ENCODE data around the gene AMOT.

Gene AMOT

DNA sequence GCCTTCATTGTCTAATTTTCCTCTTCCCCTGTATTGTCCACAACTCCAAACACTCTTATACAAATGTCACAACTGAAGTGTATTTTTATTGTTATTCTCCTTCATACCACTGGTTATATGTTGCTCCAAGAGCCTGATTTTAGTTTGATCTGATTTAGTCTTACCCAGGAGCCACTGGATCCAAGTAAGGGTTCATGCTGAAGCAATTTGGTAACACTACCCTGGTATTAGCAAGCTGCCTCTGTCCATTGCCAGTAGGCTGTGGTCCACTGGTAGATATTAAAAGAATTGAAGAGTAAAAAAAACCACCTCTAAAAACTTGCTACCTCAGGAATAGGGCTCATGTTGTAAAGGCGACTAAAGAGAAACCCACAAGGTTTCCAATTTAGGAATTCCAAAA lies 41.2 kb downstream of the AMOT start:
- no peak for DNase-seq (ENCODE audit: low read depth)

DNA sequence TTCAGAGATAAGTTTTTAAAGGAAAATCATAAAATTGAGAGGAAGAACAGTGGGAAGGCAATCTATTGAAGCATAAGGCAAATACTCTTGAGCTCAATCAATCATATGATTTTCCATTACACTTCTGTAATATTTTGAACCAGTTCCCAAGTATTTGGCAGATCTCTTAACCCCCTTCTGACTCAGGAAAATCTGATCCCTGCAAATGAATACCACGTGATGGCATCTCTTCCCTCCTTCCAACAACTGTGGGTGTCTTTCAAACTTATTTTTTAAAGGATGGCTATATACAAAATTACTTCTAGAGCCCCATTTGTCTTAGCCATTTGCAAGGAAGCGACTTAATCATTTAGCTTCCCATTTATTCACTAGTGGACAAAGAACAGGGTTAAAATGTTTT lies 41.9 kb downstream of the AMOT start:
- DNase-seq (ENCODE audit: low read depth): no peak

DNA sequence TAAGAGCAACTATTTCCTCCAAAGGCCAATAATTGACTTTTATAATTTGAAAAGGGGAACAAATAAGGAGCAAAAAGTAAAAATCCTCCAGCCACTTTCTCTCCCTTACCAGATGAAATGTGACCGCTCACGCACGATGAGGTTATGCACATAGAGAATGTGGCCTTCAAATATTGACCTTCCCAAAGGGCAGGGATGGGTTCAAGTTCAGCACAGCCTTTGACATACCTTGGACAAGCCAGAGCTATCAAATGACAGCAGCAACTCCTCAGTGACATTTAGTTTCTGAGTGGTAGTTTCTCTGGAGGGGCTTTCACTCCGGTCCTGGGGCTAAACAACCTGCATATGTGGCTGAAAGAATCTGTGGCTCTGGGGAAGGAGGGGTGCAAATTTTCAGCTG lies 50.7 kb downstream of the AMOT start:
- no peak for DNase-seq (ENCODE audit: low read depth)

DNA sequence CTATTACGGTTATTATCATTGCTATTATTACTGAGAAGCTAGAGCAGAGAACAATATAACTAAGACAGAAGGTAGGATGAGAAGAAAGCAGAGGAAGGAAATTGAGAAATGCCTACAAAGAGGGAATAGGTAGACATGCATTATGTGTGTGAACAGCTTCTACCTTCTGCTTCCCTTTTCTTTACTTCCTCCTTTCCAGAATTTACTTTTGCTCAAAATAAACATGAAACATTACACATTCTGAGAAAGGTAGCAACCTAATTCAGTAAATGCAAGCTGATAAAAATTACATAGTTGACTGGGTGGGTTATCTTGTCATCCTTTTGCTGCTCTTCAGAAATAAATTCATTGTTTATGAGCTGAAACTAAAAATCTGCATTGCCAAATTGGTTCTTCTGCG lies 54.6 kb downstream of the AMOT start:
- no peak for DNase-seq (ENCODE audit: low read depth)

DNA sequence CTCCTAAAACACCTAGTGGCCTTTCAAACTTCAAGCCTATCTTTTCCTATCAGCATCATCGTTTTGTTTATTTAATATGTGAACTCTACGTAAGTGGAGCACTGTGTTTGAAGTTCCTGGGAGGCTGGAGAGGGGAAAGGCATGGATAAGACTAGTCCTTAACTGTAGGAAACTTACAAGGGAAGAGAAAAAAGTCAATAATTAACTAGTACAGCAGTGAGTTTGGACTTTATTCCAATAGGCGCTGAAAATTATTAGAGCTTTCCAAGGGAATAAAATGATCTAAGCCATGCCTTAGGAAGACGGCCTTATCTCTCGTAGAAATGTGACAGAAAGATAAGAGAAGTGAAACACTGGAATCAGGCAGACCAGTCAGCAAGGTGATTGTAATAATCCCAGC lies 55.3 kb downstream of the AMOT start:
- DNase-seq (ENCODE audit: low read depth): no peak

DNA sequence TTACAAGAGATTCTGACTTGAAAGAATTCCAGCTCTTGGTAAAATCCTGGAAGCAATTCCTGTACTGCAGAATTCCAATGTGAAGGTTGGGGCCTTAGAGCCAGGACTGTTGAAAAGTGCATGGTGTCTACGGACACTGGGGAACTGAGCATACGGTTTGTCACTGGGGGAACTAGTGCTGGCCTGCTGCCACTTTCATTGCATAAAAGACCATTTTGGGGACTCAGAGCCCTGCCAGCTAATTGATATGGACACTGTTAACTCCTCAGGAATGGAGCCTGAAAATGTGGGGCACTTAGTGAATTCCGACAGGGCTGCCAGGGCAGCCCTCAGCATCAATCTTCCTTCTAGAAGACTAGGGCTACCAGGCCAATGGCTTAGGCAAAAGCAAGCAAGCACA lies 55.9 kb downstream of the AMOT start:
- no peak for DNase-seq (ENCODE audit: low read depth)

DNA sequence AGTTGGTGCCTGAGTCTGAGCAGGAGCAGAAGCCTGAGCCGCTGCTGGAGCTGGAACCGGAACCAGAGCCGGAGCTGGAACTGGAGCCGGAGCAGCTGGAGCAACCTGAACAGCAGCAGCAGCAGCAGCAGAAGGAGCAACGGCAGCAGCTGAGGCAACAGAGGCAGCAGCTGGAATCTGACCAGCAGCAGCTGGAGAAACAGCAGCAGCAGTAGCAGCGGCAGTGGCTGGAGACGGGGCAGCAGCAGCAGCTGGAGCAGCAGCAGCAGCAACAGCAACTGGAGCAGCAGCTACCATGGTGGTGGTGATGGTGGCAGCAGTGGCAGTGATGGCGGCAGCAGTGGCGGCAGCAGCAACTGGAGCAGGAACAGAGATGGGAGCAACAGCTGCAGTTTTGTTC lies 61.5 kb downstream of the AMOT start:
- no peak for DNase-seq (ENCODE audit: low read depth)

DNA sequence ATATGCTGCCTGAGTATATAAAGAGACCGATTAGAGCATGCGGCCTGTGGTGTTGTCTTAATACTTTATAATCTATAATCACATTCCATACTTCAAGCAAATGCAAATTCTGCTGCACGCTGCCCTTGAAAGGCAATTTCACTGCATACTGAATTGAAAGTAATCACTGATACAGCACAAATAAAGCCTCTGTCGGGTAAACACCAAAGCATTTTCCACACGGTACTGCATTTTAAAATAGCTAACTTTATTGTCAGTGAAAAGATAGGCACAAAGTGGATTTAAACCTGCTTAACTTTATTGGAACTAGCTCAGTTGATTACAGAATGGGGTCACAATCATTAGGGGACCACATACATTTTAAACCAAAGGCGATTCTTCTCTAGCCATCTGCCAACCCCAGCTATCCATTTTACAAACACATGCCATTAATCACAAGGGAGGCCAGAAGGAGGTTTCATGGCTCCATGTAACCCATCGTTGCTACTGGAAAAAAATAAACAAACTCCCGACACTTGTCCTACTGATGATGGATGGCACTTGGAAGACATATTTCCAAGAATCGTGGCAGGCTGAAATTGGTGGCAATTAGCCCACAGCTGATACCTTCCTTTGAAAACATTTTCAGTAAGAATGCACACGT lies 65.9 kb downstream of the AMOT start:
- no peak for DNase-seq (ENCODE audit: low read depth)

DNA sequence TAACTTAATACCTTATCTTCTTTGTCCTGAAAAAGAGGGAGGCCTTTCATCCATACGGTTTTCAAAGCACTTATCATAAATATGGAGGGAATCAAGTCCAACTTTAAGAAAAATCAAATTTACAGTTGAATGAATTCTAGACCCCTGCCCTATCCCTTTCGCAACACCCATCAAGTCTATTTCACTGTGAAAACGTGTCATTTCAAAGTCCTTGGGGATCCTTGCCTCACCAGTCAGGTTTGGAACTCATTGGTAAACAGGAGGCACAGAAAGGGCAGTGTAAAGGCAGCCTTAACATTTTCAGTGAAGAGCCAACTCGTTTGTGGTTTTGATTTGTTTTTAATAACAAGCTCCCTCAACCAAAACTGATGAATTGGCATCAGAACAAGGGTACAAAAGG lies 66.5 kb downstream of the AMOT start:
- DNase-seq (ENCODE audit: low read depth): no peak

DNA sequence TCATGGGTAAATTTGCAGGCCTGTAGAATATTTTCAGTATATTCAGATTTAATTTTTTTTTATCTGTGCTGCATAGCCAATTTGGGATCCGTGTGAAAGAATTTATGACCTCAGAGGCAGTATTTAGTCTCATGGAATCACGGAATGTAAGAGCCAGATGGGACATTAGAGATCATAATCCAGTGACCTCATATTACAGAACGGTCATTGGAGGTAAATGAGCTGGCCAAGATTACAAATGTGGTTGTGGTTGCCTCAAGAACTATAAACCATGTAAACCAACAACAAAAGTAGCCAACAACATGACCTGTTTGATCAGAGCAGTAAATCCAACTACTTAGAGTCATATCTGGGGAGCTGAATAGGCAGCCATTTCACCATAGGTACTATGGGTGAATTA lies 71.6 kb downstream of the AMOT start:
- DNase-seq (ENCODE audit: low read depth): no peak

DNA sequence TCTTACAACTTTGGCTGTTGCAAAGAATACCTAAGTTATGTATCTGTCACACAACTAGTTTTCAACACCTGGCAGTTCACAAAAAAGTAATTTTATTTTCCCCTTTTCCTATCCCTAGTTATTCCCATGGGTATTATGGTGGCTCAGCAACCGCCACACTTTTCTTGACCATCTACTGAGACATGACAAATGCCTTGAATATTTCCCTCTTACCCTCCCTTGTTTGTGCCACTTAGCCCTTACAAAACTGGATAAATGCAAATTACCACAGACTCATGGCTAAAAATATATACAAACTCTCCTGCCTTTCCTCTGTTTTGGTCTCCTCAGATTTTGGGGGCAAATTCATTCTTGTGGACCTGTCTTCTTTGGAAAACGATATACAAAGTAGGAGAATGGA lies 72.1 kb downstream of the AMOT start:
- DNase-seq (ENCODE audit: low read depth): no peak

DNA sequence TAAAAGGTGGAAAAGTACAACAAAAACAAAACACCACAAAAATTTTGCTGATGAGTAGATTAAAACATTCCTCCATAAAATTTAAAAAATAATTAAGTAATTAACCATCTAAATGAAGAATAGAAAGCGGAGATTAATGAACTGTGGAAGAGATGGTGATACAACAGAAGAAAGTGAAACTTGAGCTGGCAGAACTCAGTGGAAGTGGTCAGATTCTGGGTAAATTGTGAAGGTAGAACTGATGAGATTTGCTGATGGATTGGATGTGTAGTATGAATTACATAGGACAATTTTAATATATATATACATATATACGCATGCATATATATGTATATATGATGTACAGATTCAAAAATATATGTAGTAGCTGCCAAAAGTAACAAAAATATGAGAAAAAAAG lies 73.9 kb downstream of the AMOT start:
- no peak for DNase-seq (ENCODE audit: low read depth)

DNA sequence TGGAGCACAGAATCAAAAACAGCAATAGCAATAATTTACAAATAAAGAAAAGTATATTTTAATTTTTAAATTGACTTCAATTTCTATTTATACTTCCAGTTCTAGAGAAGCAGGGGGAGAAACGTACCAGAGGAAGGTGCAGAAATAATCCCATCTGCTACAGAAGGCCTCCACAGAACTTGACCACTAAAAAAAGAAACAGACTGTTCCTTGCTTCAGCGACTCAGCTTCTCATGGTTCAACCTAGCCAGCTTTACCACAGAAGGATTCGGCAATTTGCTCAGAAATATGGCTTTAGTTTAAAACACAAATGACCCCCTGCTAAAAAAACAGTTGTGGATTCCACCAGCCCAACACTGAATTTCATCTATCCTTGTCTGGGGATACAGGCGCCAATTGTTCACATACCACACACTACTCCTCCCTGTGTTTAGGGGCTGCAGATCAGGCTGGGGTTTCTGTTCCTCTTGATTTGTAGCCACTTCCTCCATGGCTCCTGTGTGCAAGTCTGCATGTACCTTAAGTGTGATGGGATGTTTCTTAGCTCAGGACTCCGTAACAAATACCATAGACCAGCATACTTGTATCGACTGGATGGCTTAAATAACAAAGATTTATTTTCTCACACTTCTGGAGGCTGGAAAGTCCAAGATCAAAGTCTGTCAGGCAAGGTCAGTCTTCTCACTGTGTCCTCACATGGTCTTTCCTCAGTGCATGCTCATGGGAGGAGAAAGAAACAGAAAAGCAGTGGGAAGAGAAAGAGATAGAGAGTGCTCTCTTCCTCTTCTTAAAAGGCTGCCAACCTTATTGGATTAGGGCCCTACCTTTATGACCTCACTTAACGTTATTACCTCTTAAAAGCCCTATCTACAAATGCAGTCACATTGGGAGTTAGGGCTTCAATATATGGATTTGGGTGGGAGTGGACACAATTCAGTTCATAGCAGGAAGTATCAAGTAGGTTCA lies 79.1 kb downstream of the AMOT start:
- no peak for DNase-seq (ENCODE audit: low read depth)

DNA sequence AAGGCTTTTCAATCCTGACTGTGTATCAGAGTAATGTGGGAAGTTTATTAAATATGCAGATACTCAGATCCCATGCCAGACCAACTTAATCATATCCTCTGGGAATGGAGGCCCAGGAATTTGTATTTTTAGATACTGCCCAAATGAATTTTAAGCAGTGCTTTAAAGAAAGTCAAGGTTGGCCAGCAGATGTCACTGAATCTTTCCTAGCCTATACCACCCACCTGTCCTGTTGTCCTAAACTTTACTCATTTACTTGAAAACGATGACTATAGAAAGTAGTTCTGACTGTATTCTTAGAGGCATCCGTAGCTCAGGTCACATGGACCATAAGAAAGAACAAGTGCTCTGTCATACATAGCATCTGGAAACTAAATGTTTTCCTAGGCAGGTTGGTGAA lies 79.9 kb downstream of the AMOT start:
- no peak for DNase-seq (ENCODE audit: low read depth)

DNA sequence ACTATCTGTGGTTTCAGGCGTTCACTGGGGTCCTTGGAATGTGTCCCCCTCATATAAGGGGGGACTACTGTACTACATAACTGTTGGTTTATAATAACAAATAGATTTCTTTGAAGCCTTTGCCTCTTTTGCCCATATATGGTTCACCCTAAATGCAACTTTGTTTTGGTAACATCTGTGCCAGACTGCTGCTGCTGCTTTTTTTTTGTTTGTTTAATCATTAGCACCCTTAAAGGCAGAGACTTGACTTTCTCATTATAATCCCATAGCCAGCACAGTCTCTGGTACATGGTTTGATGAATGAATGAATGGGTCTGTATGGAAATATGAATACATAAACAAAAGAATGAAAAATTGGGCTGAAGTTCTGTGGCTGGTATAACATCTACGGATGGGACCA lies 80.7 kb downstream of the AMOT start:
- DNase-seq (ENCODE audit: low read depth): no peak

DNA sequence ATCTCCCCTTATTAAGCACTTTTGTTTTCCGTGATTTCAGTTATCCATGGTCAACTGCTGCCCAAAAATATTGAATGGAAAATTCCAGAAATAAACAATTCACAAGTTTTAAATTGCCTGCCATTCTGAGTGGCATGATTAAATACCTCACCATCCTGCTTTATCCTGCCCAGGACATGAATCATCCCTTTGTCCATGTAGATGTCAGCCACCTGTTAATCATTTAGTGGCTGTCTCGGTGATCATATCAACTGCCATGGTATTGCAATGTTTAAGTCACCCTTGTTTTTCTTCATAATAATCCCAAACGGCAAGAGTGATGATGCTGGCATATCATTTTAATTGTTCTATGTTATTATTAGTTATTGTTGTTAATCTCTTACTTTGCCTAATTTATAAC lies 81.1 kb downstream of the AMOT start:
- no peak for DNase-seq (ENCODE audit: low read depth)

DNA sequence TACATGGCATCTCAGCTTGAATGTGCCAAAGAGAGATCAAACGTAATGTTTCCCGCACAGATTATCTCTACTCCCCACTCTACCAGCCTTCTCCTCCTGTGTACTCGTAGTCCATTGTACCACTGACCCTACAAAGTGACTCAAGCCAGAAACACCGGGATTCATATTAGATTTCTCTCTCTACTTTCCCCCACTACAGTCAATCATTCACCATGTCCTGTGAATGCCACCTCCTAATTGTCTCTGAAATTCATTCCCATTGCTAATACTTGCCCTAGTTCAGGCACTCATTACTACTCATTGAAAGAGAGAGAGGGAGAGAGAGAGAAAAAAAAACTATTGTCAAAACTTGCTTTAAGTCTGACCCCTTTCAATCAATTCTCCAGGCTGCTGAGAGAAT lies 82.7 kb downstream of the AMOT start:
- DNase-seq (ENCODE audit: low read depth): no peak

DNA sequence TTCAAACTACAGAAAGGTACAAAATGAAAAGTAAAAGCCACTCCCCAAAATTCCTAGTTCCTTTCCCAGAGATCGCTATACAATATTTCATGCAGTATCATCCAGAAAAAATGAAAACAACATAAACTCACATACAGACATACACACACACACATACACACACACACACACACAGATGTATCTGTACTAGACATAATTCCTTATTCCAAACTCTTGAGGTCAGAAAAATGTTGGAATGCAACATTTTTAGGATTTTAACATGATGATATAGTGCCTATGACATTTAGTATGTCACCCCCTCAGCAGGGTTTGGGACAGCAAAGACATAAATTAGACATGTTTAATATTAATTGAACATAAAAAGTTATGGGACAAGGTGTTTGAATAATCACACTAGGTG lies 87.5 kb downstream of the AMOT start:
- no peak for DNase-seq (ENCODE audit: low read depth)

DNA sequence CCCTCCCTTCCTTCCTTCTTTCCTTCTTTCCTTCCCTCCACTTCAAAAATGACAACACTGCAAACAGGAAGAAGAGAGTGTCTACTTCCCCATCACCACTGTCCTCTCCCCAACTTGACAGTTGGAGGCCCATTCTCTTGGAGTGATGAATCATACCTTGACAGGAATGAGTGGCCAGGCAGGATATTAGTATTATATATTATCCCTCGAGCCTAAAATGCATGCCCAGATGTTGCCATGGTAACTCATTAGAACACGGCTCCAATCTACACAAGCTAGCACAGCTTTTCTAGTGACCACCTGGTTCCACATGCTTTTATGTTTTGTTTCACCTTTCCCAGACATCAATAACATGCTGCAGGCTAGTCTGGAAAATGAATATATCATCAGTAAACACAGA lies 89.6 kb downstream of the AMOT start:
- DNase-seq (ENCODE audit: low read depth): no peak

DNA sequence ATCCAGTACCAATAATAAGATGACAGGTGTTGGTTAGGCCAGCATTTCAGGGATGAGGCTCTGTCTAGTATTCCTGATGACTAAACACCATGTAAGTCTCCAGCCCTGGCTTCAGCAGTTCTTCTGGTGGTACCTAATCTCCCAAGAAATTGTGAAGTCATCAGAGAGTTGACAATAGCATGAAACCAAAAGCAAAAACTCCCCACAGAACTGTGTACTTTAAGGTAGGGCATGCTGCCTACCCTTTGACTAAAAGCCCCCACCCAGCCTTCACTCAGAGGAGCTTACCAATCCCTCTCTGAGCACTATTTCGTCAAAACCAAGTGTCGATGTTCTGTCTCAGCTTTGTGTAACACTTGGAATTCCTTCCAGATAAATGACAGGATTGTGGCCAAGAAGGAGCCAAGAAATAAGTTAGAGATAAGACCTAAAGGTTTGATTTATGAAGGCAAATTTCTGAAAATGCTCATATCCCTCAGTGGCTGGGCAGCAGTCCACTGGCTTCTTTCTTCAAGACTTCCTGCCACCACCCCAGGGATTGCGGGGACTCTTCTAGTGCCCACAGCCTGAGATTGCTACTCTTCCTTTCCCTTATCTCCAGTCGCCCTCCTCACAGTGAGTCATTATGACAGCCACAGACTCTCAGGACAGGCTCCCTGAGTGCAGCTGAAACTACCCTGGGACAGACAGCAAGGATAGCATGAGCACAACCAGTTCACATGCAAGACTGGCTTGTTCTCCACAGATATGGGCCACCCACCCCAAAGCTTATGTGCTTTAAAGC lies 93.6 kb downstream of the AMOT start:
- DNase-seq (ENCODE audit: low read depth): no peak

DNA sequence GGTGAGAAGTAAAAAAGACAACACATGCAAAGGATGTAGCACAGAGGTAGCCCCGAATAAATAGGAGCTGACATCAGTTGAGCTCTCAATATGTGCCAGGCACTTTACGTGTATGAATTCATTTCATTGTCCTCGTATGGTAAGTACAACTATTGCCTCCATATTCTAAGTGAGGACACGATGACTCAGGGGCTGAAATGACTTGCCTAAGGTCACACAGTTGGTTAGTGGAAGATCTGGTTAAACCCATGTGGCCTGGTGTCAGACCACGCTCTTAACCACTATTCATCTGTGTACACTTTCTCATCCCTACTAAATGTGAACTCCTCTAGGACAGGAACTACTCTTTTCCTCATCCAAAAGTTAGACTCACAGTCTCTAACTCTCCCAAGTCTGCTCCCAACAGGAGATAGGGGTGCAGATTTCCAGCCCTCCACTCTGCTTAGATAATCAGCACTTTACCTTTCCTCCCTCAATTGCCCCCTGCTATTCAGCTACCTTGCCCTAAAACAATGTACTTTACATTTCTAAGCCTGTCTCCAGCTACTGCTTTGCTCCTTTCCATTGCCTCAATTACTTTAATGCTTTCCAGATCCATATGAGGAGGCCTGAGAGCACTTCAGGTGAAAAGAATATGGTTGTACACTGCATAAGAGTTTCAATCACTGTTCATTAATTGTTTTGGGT lies 102.1 kb downstream of the AMOT start:
- DNase-seq (ENCODE audit: low read depth): no peak

DNA sequence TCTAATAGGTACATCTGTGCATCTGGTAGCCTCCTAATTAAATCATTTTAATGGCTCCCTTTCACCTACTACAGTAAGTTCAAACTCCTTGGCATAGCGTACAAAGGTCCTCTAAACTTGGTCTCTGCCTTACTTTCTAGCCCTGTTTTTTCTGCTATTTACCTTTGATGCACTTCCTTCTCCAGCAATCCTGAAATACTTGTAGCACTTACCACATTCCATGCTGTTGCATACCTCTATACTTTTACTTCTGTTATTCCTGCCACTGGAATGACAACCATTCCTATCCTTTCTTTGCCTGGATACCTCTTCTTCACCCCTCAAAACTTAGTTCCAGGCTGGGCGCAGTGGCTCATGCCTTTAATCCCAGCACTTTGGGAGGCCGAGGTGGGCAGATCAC lies 104.3 kb downstream of the AMOT start:
- DNase-seq (ENCODE audit: low read depth): no peak

All from amniotic epithelial cell (primary cell).